ENCODE results near the gene LRFN5.
"Not testable (repeated sequence)": the region's sequence is repeated elsewhere in the genome, so short reads cannot be mapped to it uniquely, and the experiment has no call there.

The LRFN5 gene

GRCh38 chr14:41872931-41873685 lies 266.4 kb downstream of the LRFN5 start:
- peaks cover 5% of the 10 kb centered on the region for H3K9me3 Mint-ChIP-seq
- no peaks in the 10 kb centered on the region for H3K27me3 Mint-ChIP-seq
- H3K4me1 Mint-ChIP-seq = no peaks in the 10 kb centered on the region
- DNase-seq = no peak
- no peak overlapping the region for H3K4me3 Mint-ChIP-seq
- ATAC-seq = no peak
- H3K27ac Mint-ChIP-seq = no peak overlapping the region
- H3K36me3 Mint-ChIP-seq (ENCODE audit: low read depth) = no peaks in the 10 kb centered on the region

- H3K36me3 Mint-ChIP-seq (ENCODE audit: low read depth) = no peaks in the 10 kb centered on the region
- no peak overlapping the region for H3K27ac Mint-ChIP-seq
- DNase-seq (no peak), ATAC-seq (no peak)
- H3K4me1 Mint-ChIP-seq = no peaks in the 10 kb centered on the region
- H3K27me3 Mint-ChIP-seq = no peaks in the 10 kb centered on the region
- H3K4me3 Mint-ChIP-seq = no peak overlapping the region
- peaks cover 5% of the 10 kb centered on the region for H3K9me3 Mint-ChIP-seq
Observed at GRCh38 chr14:41873686-41874317, 267.1 kb downstream of the LRFN5 start.

GRCh38 chr14:41875116-41875515 lies 268.4 kb downstream of the LRFN5 start:
- Mint-ChIP-seq H3K4me1 (no peaks in the 10 kb centered on the region), H3K9me3 (peaks cover 9% of the 10 kb centered on the region), H3K27me3 (no peaks in the 10 kb centered on the region), H3K36me3 (ENCODE audit: low read depth) (no peaks in the 10 kb centered on the region), H3K27ac (no peak overlapping the region), H3K4me3 (no peak overlapping the region)
- DNase-seq = no peak
- no peak for ATAC-seq

GRCh38 chr14:41878321-41878720 lies 271.6 kb downstream of the LRFN5 start:
- Mint-ChIP-seq H3K27me3 (no peaks in the 10 kb centered on the region), H3K36me3 (ENCODE audit: low read depth) (no peaks in the 10 kb centered on the region), H3K4me3 (no peak overlapping the region), H3K9me3 (peaks cover 9% of the 10 kb centered on the region), H3K27ac (no peak overlapping the region), H3K4me1 (no peaks in the 10 kb centered on the region)
- DNase-seq (no peak), ATAC-seq (no peak)

GRCh38 chr14:41891624-41892023 lies 284.9 kb downstream of the LRFN5 start:
- no peaks in the 10 kb centered on the region for H3K4me1 Mint-ChIP-seq
- DNase-seq (no peak), ATAC-seq (no peak)
- no peaks in the 10 kb centered on the region for H3K36me3 Mint-ChIP-seq (ENCODE audit: low read depth)
- no peak overlapping the region for H3K4me3 Mint-ChIP-seq
- no peaks in the 10 kb centered on the region for H3K9me3 Mint-ChIP-seq
- no peak overlapping the region for H3K27ac Mint-ChIP-seq
- no peaks in the 10 kb centered on the region for H3K27me3 Mint-ChIP-seq

GRCh38 chr14:41899416-41899815 lies 292.7 kb downstream of the LRFN5 start:
- no peaks in the 10 kb centered on the region for H3K4me1 Mint-ChIP-seq
- no peaks in the 10 kb centered on the region for H3K27me3 Mint-ChIP-seq
- H3K9me3 Mint-ChIP-seq = no peaks in the 10 kb centered on the region
- H3K27ac Mint-ChIP-seq = no peak overlapping the region
- H3K4me3 Mint-ChIP-seq = no peak overlapping the region
- DNase-seq = no peak
- ATAC-seq = no peak
- no peaks in the 10 kb centered on the region for H3K36me3 Mint-ChIP-seq (ENCODE audit: low read depth)

- H3K4me3 Mint-ChIP-seq = no peak overlapping the region
- H3K36me3 Mint-ChIP-seq (ENCODE audit: low read depth) = no peaks in the 10 kb centered on the region
- ATAC-seq (no peak), DNase-seq (no peak)
- H3K4me1 Mint-ChIP-seq = no peaks in the 10 kb centered on the region
- no peak overlapping the region for H3K27ac Mint-ChIP-seq
- no peaks in the 10 kb centered on the region for H3K27me3 Mint-ChIP-seq
- H3K9me3 Mint-ChIP-seq = no peaks in the 10 kb centered on the region
Observed at GRCh38 chr14:41900644-41901043, 294.0 kb downstream of the LRFN5 start.

- Mint-ChIP-seq H3K27ac (no peak overlapping the region), H3K36me3 (ENCODE audit: low read depth) (no peaks in the 10 kb centered on the region), H3K9me3 (no peaks in the 10 kb centered on the region), H3K4me3 (no peak overlapping the region), H3K27me3 (no peaks in the 10 kb centered on the region), H3K4me1 (no peaks in the 10 kb centered on the region)
- ATAC-seq (no peak), DNase-seq (no peak)
Observed at GRCh38 chr14:41901089-41901488, 294.4 kb downstream of the LRFN5 start.

- Mint-ChIP-seq H3K4me1 (no peaks in the 10 kb centered on the region), H3K9me3 (peaks cover 4% of the 10 kb centered on the region), H3K27ac (no peak overlapping the region), H3K27me3 (no peaks in the 10 kb centered on the region), H3K4me3 (no peak overlapping the region), H3K36me3 (ENCODE audit: low read depth) (no peaks in the 10 kb centered on the region)
- DNase-seq = no peak
- ATAC-seq = no peak
Observed at GRCh38 chr14:41905394-41905964, 298.8 kb downstream of the LRFN5 start.

- H3K9me3 Mint-ChIP-seq = peaks cover 11% of the 10 kb centered on the region
- not testable (repeated sequence) for ATAC-seq; DNase-seq; H3K4me3 Mint-ChIP-seq; H3K4me1 Mint-ChIP-seq; H3K27me3 Mint-ChIP-seq; H3K36me3 Mint-ChIP-seq (ENCODE audit: low read depth); H3K27ac Mint-ChIP-seq
Observed at GRCh38 chr14:41911155-41911554, 304.5 kb downstream of the LRFN5 start.

GRCh38 chr14:41913398-41913797 lies 306.7 kb downstream of the LRFN5 start:
- H3K27me3 Mint-ChIP-seq = no peaks in the 10 kb centered on the region
- ATAC-seq = no peak
- no peaks in the 10 kb centered on the region for H3K4me1 Mint-ChIP-seq
- H3K36me3 Mint-ChIP-seq (ENCODE audit: low read depth) = no peaks in the 10 kb centered on the region
- no peak overlapping the region for H3K4me3 Mint-ChIP-seq
- no peak for DNase-seq
- peaks cover 20% of the 10 kb centered on the region for H3K9me3 Mint-ChIP-seq
- no peak overlapping the region for H3K27ac Mint-ChIP-seq

- Mint-ChIP-seq H3K9me3 (peaks cover 16% of the 10 kb centered on the region), H3K4me3 (no peak overlapping the region), H3K27me3 (no peaks in the 10 kb centered on the region), H3K27ac (no peak overlapping the region), H3K36me3 (ENCODE audit: low read depth) (no peaks in the 10 kb centered on the region), H3K4me1 (no peaks in the 10 kb centered on the region)
- no peak for DNase-seq
- no peak for ATAC-seq
Observed at GRCh38 chr14:41915732-41916131, 309.1 kb downstream of the LRFN5 start.

- Mint-ChIP-seq H3K36me3 (ENCODE audit: low read depth) (no peaks in the 10 kb centered on the region), H3K27me3 (no peaks in the 10 kb centered on the region), H3K4me3 (no peak overlapping the region), H3K9me3 (peaks cover 16% of the 10 kb centered on the region), H3K27ac (no peak overlapping the region), H3K4me1 (no peaks in the 10 kb centered on the region)
- DNase-seq (no peak), ATAC-seq (no peak)
Observed at GRCh38 chr14:41916313-41916712, 309.6 kb downstream of the LRFN5 start.

GRCh38 chr14:41925409-41925808 lies 318.7 kb downstream of the LRFN5 start:
- no peak for DNase-seq
- no peak for ATAC-seq
- H3K27me3 Mint-ChIP-seq = no peaks in the 10 kb centered on the region
- no peak overlapping the region for H3K4me3 Mint-ChIP-seq
- H3K4me1 Mint-ChIP-seq = no peaks in the 10 kb centered on the region
- H3K9me3 Mint-ChIP-seq = no peaks in the 10 kb centered on the region
- H3K27ac Mint-ChIP-seq = no peak overlapping the region
- H3K36me3 Mint-ChIP-seq (ENCODE audit: low read depth) = no peaks in the 10 kb centered on the region

- ATAC-seq (no peak), DNase-seq (no peak)
- Mint-ChIP-seq H3K36me3 (ENCODE audit: low read depth) (no peaks in the 10 kb centered on the region), H3K9me3 (no peaks in the 10 kb centered on the region), H3K4me3 (no peak overlapping the region), H3K27ac (no peak overlapping the region), H3K4me1 (no peaks in the 10 kb centered on the region), H3K27me3 (no peaks in the 10 kb centered on the region)
Observed at GRCh38 chr14:41950428-41951151, 343.9 kb downstream of the LRFN5 start.

All from activated naive CD8-positive, alpha-beta T cell treated with anti-CD3 and anti-CD28 coated beads, Interleukin-2, amount 50 U/mL, for 24 hours (primary cell).